ENCODE measurements around the gene ITGAE.

- TF ChIP-seq TSHZ2 (CRISPR knock-in tag; IDR thresholded peaks at IDR 0.05) = no peak
- no peak for TF ChIP-seq ZFP3 (CRISPR knock-in tag; IDR thresholded peaks at IDR 0.05)
These were observed 27.3 kb upstream of the ITGAE start for GRCh38 chr17:3828151-3828851.
